A673 (cell line): ENCODE results near the gene PGAP6.

ENCODE experiments used
- CTCF ChIP-seq: fragments of 300-800, 200-600 bp; sonication (generic); conservative IDR thresholded peaks from 2 replicates; pipeline ENCODE4 v1.5.1; 2017; ENCODE audit warnings: low read depth, mild to moderate bottlenecking, antibody characterized with exemption, low read length, moderate library complexity, mixed read lengths
- EZH2 ChIP-seq: fragments of 200-600 bp; sonication (generic); IDR thresholded peaks from 2 replicates; pipeline ENCODE4 v1.6.1; 2017; ENCODE audit warnings: borderline replicate concordance, low read depth, mild to moderate bottlenecking, mixed read lengths, antibody characterized with exemption, low read length; ENCODE audit not compliant: poor library complexity, severe bottlenecking

GRCh38 chr16:401468-402348, 19.9 kb upstream of the PGAP6 start, which contains the start of gene DECR2:
- TF ChIP-seq CTCF, result peak; percentile 63
- no peak for TF ChIP-seq EZH2
